Ramos (cell line): ENCODE data around the gene ANKRD16.

Experiments used
- in situ Hi-C: fragments of 300-500 bp; cut with MboI; formaldehyde crosslinking; loops from one replicate; pipeline ENCODE4 v1.14.3; 2022; ENCODE audit warnings: low sequenced_read_pairs; ENCODE audit not compliant: unreplicated experiment

Gene ANKRD16

GRCh38 chr10:5905854-5906507 lies 16.3 kb upstream of the ANKRD16 start:
- in situ Hi-C loops, result no loop called here

- in situ Hi-C loops, result no loop called here
Observed at GRCh38 chr10:5904227-5904626, 14.5 kb upstream of the ANKRD16 start.

GRCh38 chr10:5903563-5903962 lies 13.9 kb upstream of the ANKRD16 start:
- in situ Hi-C loops, result no loop called here

GRCh38 chr10:5902511-5903274 lies 13.0 kb upstream of the ANKRD16 start:
- in situ Hi-C loops, result no loop called here

- in situ Hi-C loops, result no loop called here
Observed at GRCh38 chr10:5900247-5900646, 10.6 kb upstream of the ANKRD16 start.

GRCh38 chr10:5898163-5898562 lies 8.5 kb upstream of the ANKRD16 start:
- in situ Hi-C loops, result no loop called here

GRCh38 chr10:5897504-5897903 lies 7.8 kb upstream of the ANKRD16 start:
- in situ Hi-C loops, result no loop called here

- in situ Hi-C loops, result no loop called here
Observed at GRCh38 chr10:5897053-5897340, 7.3 kb upstream of the ANKRD16 start.

- in situ Hi-C loops, result no loop called here
Observed at GRCh38 chr10:5896208-5897052, 6.7 kb upstream of the ANKRD16 start.

GRCh38 chr10:5895804-5896203 lies 6.1 kb upstream of the ANKRD16 start:
- in situ Hi-C loops, result no loop called here

GRCh38 chr10:5895365-5895764 lies 5.7 kb upstream of the ANKRD16 start:
- in situ Hi-C loops, result no loop called here

- in situ Hi-C loops, result no loop called here
Observed at GRCh38 chr10:5894873-5895272, 5.2 kb upstream of the ANKRD16 start.

GRCh38 chr10:5894403-5894802 lies 4.7 kb upstream of the ANKRD16 start:
- in situ Hi-C loops, result no loop called here

GRCh38 chr10:5893321-5893720 lies 3.6 kb upstream of the ANKRD16 start:
- in situ Hi-C loops, result no loop called here

GRCh38 chr10:5892007-5892406 lies 2.3 kb upstream of the ANKRD16 start:
- in situ Hi-C loops, result no loop called here

- in situ Hi-C loops, result no loop called here
Observed at GRCh38 chr10:5891009-5891408, 1.3 kb upstream of the ANKRD16 start.

GRCh38 chr10:5890452-5890915 lies 791 bp upstream of the ANKRD16 start:
- in situ Hi-C loops, result no loop called here

- in situ Hi-C loops, result no loop called here
Observed at GRCh38 chr10:5888843-5889623, 660 bp downstream of the ANKRD16 start.

GRCh38 chr10:5888351-5888750 lies 1.3 kb downstream of the ANKRD16 start:
- in situ Hi-C loops, result no loop called here

- in situ Hi-C loops, result no loop called here
Observed at GRCh38 chr10:5887641-5888040, 2.1 kb downstream of the ANKRD16 start.
